HEK293 (cell line): Measurements from ENCODE around the gene DNAAF5.
A peak's percentile ranks its signal among the peaks of the same experiment; 100 is the strongest.

Source experiments
- CTCF ChIA-PET: fragments of 350-600 bp; formaldehyde crosslinking; extraction: SDS; loops from one replicate; lab custom pipeline; 2021; ENCODE audit warnings: antibody characterized with exemption; lab: Yijun Ruan, JAX
- POLR2A ChIA-PET: fragments of 300-600 bp; formaldehyde crosslinking; extraction: SDS; loops from one replicate; lab custom pipeline; 2020; ENCODE audit warnings: antibody characterized with exemption, inconsistent platforms; lab: Yijun Ruan, JAX
- H3K27ac ChIP-seq: fragments of 200-500 bp; sonication (Bioruptor generic); 2 replicates; pipeline ENCODE4 v1.5.1; 2014; ENCODE audit warnings: low read depth, low read length, control low read depth, inconsistent platforms; ENCODE audit errors: extremely low read depth
- H3K36me3 ChIP-seq, 2 experiments: fragments of 200-500 bp in 1 of 2; sonication (Bioruptor generic) in 1 of 2; 1 replicate in 1 of 2; 2 replicates in 1 of 2; pipeline ENCODE4 v1.5.1; 2014 to 2017; ENCODE audit warnings: inconsistent platforms in 2 of 2, low read length in 2 of 2; ENCODE audit not compliant: control insufficient read depth in 2 of 2, insufficient read depth in 1 of 2
- H3K4me1 ChIP-seq: fragments of 200-500 bp; sonication (Bioruptor generic); 2 replicates; pipeline ENCODE4 v1.5.1; 2014; ENCODE audit warnings: mild to moderate bottlenecking, low read length, inconsistent platforms; ENCODE audit not compliant: control insufficient read depth, insufficient read depth
- H3K4me3 ChIP-seq: 2 replicates; pipeline ENCODE4 v1.5.1; 2011; ENCODE audit warnings: low read depth, mild to moderate bottlenecking, control low read depth, low read length, moderate library complexity
- H3K9me3 ChIP-seq: fragments of 200-500 bp; sonication (Bioruptor generic); 2 replicates; pipeline ENCODE4 v1.5.1; 2014; ENCODE audit warnings: low read depth, low read length, inconsistent platforms; ENCODE audit not compliant: control insufficient read depth, insufficient read depth
- GLIS2 ChIP-seq: fragments of 450-650 bp; formaldehyde crosslinking; IDR thresholded peaks from 2 replicates; pipeline ENCODE4 v1.5.1; 2016; ENCODE audit warnings: missing biosample characterization, missing genetic modification characterization
- OVOL3 ChIP-seq: fragments of 450-650 bp; formaldehyde crosslinking; IDR thresholded peaks from 2 replicates; pipeline ENCODE4 v1.5.1; 2016; ENCODE audit warnings: missing biosample characterization, missing genetic modification characterization
- ZBTB1 ChIP-seq: fragments of 450-650 bp; formaldehyde crosslinking; IDR thresholded peaks from 2 replicates; pipeline ENCODE4 v1.5.1; 2016; ENCODE audit warnings: missing biosample characterization, missing genetic modification characterization
- ZBTB11 ChIP-seq: fragments of 450-650 bp; formaldehyde crosslinking; conservative IDR thresholded peaks from 2 replicates; pipeline ENCODE4 v1.5.1; 2016; ENCODE audit warnings: low read depth, missing biosample characterization, missing genetic modification characterization
- ZFP37 ChIP-seq: fragments of 450-650 bp; formaldehyde crosslinking; IDR thresholded peaks from 2 replicates; pipeline ENCODE4 v1.5.1; 2016; ENCODE audit warnings: missing biosample characterization, missing genetic modification characterization
- ZNF169 ChIP-seq: fragments of 450-650 bp; formaldehyde crosslinking; IDR thresholded peaks from 2 replicates; pipeline ENCODE4 v1.5.1; 2016; ENCODE audit warnings: missing biosample characterization, missing genetic modification characterization
- ZNF2 ChIP-seq: fragments of 450-650 bp; formaldehyde crosslinking; IDR thresholded peaks from 2 replicates; pipeline ENCODE4 v1.5.1; 2016; ENCODE audit warnings: missing biosample characterization, missing genetic modification characterization
- ZNF48 ChIP-seq: fragments of 450-650 bp; formaldehyde crosslinking; IDR thresholded peaks from 2 replicates; pipeline ENCODE4 v1.5.1; 2016; ENCODE audit warnings: missing biosample characterization, missing genetic modification characterization
- ZNF514 ChIP-seq: fragments of 450-650 bp; formaldehyde crosslinking; IDR thresholded peaks from 2 replicates; pipeline ENCODE4 v1.5.1; 2016; ENCODE audit warnings: missing biosample characterization, missing genetic modification characterization
- ZNF561 ChIP-seq: fragments of 450-650 bp; IDR thresholded peaks from 2 replicates; pipeline ENCODE4 v1.5.1; 2018; ENCODE audit warnings: missing biosample characterization, missing genetic modification characterization, borderline replicate concordance
- ZNF600 ChIP-seq: fragments of 450-650 bp; formaldehyde crosslinking; IDR thresholded peaks from 2 replicates; pipeline ENCODE4 v1.5.1; 2016; ENCODE audit warnings: missing biosample characterization, missing genetic modification characterization
- ZNF610 ChIP-seq: fragments of 450-650 bp; formaldehyde crosslinking; IDR thresholded peaks from 2 replicates; pipeline ENCODE4 v1.5.1; 2016; ENCODE audit warnings: missing biosample characterization, missing genetic modification characterization, borderline replicate concordance
- ZNF629 ChIP-seq: fragments of 450-650 bp; formaldehyde crosslinking; IDR thresholded peaks from 2 replicates; pipeline ENCODE4 v1.5.1; 2017; ENCODE audit warnings: missing biosample characterization, missing genetic modification characterization
- ZNF654 ChIP-seq: fragments of 450-650 bp; formaldehyde crosslinking; IDR thresholded peaks from 2 replicates; pipeline ENCODE4 v1.5.1; 2016; ENCODE audit warnings: low read depth, missing biosample characterization, missing genetic modification characterization
- ZNF660 ChIP-seq: fragments of 450-650 bp; IDR thresholded peaks from 2 replicates; pipeline ENCODE4 v1.5.1; 2018; ENCODE audit warnings: missing biosample characterization, mild to moderate bottlenecking, missing genetic modification characterization
- ZSCAN23 ChIP-seq: fragments of 450-650 bp; formaldehyde crosslinking; IDR thresholded peaks from 2 replicates; pipeline ENCODE4 v1.5.1; 2016; ENCODE audit warnings: missing biosample characterization, missing genetic modification characterization
- ZSCAN30 ChIP-seq: fragments of 450-650 bp; IDR thresholded peaks from 2 replicates; pipeline ENCODE4 v1.5.1; 2018; ENCODE audit warnings: missing biosample characterization, mild to moderate bottlenecking, missing genetic modification characterization, moderate library complexity
- TF ChIP-seq, protein P1 (sequence below): fragments of 450-650 bp; formaldehyde crosslinking; IDR thresholded peaks from 2 replicates; pipeline ENCODE4 v1.5.0; 2017; ENCODE audit warnings: missing biosample characterization, missing genetic modification characterization, borderline replicate concordance

Gene DNAAF5

GRCh38 chr7:774161-775109 lies 47.9 kb downstream of the DNAAF5 start:
- Histone ChIP-seq H3K9me3 (no peaks in the 10 kb centered on the region), H3K4me3 (no peak overlapping the region), H3K27ac (no peak overlapping the region), H3K36me3 (peaks cover 15 to 59% of the 10 kb centered on the region in 2 experiments), H3K4me1 (no peaks in the 10 kb centered on the region)
- ChIA-PET CTCF (interaction anchor here (0.6 to 1.7 kb wide), 13 partner anchors 14 to 460 kb away, joined by 3 to 7 read pairs (median 3); partner anchors contain the start of gene SUN1), POLR2A (no interaction called here)
- no peak for TF ChIP-seq ZBTB1
- peak; percentile 78; the same call in 1 of the 2 replicates for TF ChIP-seq ZNF561 (tag by site-specific recombination)
- TF ChIP-seq ZNF514 (tag by site-specific recombination): no peak
- 0 out of 2 replicates have a peak, but pooled peaks have one; percentile 19 for TF ChIP-seq ZSCAN30 (tag by site-specific recombination)
- TF ChIP-seq ZNF2 (tag by site-specific recombination): 0 out of 2 replicates have a peak, but pooled peaks have one; percentile 39
- TF ChIP-seq ZNF610 (tag by site-specific recombination): no peak
- TF ChIP-seq ZNF654: peak; percentile 46
- 0 out of 2 replicates have a peak, but pooled peaks have one; percentile 43 for TF ChIP-seq ZNF660 (tag by site-specific recombination)
- TF ChIP-seq, protein P1, sequence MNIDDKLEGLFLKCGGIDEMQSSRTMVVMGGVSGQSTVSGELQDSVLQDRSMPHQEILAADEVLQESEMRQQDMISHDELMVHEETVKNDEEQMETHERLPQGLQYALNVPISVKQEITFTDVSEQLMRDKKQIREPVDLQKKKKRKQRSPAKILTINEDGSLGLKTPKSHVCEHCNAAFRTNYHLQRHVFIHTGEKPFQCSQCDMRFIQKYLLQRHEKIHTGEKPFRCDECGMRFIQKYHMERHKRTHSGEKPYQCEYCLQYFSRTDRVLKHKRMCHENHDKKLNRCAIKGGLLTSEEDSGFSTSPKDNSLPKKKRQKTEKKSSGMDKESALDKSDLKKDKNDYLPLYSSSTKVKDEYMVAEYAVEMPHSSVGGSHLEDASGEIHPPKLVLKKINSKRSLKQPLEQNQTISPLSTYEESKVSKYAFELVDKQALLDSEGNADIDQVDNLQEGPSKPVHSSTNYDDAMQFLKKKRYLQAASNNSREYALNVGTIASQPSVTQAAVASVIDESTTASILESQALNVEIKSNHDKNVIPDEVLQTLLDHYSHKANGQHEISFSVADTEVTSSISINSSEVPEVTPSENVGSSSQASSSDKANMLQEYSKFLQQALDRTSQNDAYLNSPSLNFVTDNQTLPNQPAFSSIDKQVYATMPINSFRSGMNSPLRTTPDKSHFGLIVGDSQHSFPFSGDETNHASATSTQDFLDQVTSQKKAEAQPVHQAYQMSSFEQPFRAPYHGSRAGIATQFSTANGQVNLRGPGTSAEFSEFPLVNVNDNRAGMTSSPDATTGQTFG (tag by site-specific recombination): no peak
- no peak for TF ChIP-seq ZFP37 (tag by site-specific recombination)

- peaks cover 25 to 73% of the 10 kb centered on the region in 2 experiments for H3K36me3 ChIP-seq
- H3K4me3 ChIP-seq: no peak overlapping the region
- H3K4me1 ChIP-seq: no peaks in the 10 kb centered on the region
- TF ChIP-seq ZNF169 (tag by site-specific recombination) (no peak), GLIS2 (tag by site-specific recombination) (no peak), ZSCAN23 (tag by site-specific recombination) (no peak), ZNF629 (tag by site-specific recombination) (no peak), OVOL3 (tag by site-specific recombination) (no peak)
- no peaks in the 10 kb centered on the region for H3K9me3 ChIP-seq
- POLR2A ChIA-PET: no interaction called here
- CTCF ChIA-PET: interaction anchor here (0.7 to 1.1 kb wide), 2 partner anchors 15 to 99 kb away, joined by 3 to 4 read pairs; no protein-coding TSS in a partner anchor
- no peak overlapping the region for H3K27ac ChIP-seq
Measured at GRCh38 chr7:776381-776780, 49.9 kb downstream of the DNAAF5 start.

DNA sequence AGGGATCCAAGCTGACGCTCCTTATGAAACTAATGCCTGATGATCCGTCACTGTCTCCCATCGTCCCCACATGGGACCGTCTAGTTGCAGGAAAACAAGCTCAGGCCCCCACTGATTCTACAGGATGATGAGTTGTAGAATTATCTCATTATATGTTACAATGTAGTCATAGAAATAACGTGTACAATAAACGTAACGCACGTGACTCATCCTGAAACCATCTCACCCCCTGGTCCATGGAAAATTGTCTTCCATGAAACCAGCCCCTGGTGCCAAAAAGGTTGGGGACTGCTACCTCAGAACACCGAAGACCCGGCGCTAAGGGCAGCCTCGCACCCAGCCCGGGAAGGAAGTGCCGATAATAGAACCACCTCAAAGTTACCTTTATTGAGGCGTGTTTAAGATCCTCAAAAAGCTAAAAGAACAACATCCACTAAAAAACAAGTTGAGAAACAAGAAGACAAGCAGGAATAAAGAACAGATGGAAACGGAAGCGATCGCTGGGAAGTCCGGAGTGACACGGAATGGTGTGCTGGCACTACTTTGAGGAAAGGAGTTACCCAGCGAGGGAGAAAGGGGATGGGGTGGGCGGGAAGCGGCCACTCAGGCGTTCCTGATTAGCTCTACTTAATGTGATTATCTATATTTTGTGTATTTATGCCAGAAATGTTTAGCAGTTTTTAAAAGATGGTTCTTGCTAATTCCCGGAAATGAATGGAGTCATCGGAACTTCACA lies 50.7 kb downstream of the DNAAF5 start:
- no peak overlapping the region for H3K4me3 ChIP-seq
- no peaks in the 10 kb centered on the region for H3K4me1 ChIP-seq
- no peaks in the 10 kb centered on the region for H3K9me3 ChIP-seq
- peaks cover 25 to 75% of the 10 kb centered on the region in 2 experiments for H3K36me3 ChIP-seq
- ChIA-PET CTCF (interaction anchor here (0.6 to 1.1 kb wide), 2 partner anchors 77 to 98 kb away, joined by 3 read pairs; no protein-coding TSS in a partner anchor), POLR2A (no interaction called here)
- no peak overlapping the region for H3K27ac ChIP-seq
- TF ChIP-seq ZNF600 (tag by site-specific recombination): 0 out of 2 replicates have a peak, but pooled peaks have one; percentile 25
- TF ChIP-seq ZBTB11 (tag by site-specific recombination): no peak
- no peak for TF ChIP-seq ZNF48 (tag by site-specific recombination)
